CD4-positive, alpha-beta T cell (primary cell): Measurements from ENCODE around the gene FAM53B. TPM values are rescaled to one million over a fixed set of nuclear protein-coding genes. Genes with fewer than 3 reads are reported as not detected.
A peak's percentile ranks its signal among the peaks of the same experiment; 100 is the strongest.

Experiments used
- ATAC-seq: fragments of 200-7000 bp; cut with Tn5 transposase; one replicate; pipeline ENCODE4 v1.10.0; 2022; ENCODE audit warnings: mild to moderate bottlenecking; ENCODE audit not compliant: poor library complexity
- CTCF ChIA-PET: fragments of 350-600 bp; sonication (Branson Sonifier 250); formaldehyde crosslinking; loops from one replicate; lab custom pipeline; 2021; ENCODE audit warnings: antibody characterized with exemption, inconsistent platforms; lab: Charles Lee
- POLR2A ChIA-PET: fragments of 350-600 bp; sonication (Branson Sonifier 250); formaldehyde crosslinking; loops from one replicate; lab custom pipeline; 2021; ENCODE audit warnings: antibody characterized with exemption, inconsistent platforms; lab: Charles Lee
- DNase-seq, 14 experiments: peaks; one replicate each; pipeline ENCODE4 v3.0.0-alpha.2; 2013 to 2020; ENCODE audit warnings: mixed read lengths in 2 of 14
- H3K27ac ChIP-seq, 2 donors: one replicate each; pipeline versions ENCODE4 v1.5.1 to v1.7.0; 2013; ENCODE audit warnings: low read length in 2 of 2, low read depth in 1 of 2, mild to moderate bottlenecking in 1 of 2
- H3K27me3 ChIP-seq, 2 experiments: 1 replicate in 1 of 2; 2 replicates in 1 of 2; pipeline versions ENCODE4 v1.6.1 to v1.7.0; 2013; ENCODE audit warnings: low read length in 2 of 2, control low read depth in 1 of 2, mild to moderate bottlenecking in 1 of 2, moderate library complexity in 1 of 2; ENCODE audit not compliant: insufficient read depth in 2 of 2, control insufficient read depth in 1 of 2
- H3K36me3 ChIP-seq: one replicate; pipeline ENCODE4 v1.6.1; 2013; ENCODE audit warnings: low read length, control low read depth; ENCODE audit not compliant: insufficient read depth
- H3K4me1 ChIP-seq: one replicate; pipeline ENCODE4 v1.6.1; 2013; ENCODE audit warnings: low read length, control low read depth; ENCODE audit not compliant: insufficient read depth
- H3K4me3 ChIP-seq: one replicate; pipeline ENCODE4 v1.5.1; 2013; ENCODE audit warnings: mild to moderate bottlenecking, low read length, moderate library complexity
- H3K9me3 ChIP-seq, 2 experiments: 1 replicate in 1 of 2; 2 replicates in 1 of 2; pipeline versions ENCODE4 v1.6.1 to v1.7.0; 2013; ENCODE audit warnings: low read length in 2 of 2, mild to moderate bottlenecking in 2 of 2, control low read depth in 1 of 2, moderate library complexity in 1 of 2; ENCODE audit not compliant: control insufficient read depth in 1 of 2, insufficient read depth in 1 of 2
- H3K27ac Mint-ChIP-seq: one replicate; pipeline ENCODE4 v1.8.0; 2020; ENCODE audit warnings: mixed read lengths
- H3K27me3 Mint-ChIP-seq: one replicate; pipeline ENCODE4 v1.8.0; 2021; ENCODE audit warnings: mixed read lengths
- H3K36me3 Mint-ChIP-seq: one replicate; pipeline ENCODE4 v1.8.0; 2021; ENCODE audit warnings: low read depth, mixed read lengths
- H3K4me1 Mint-ChIP-seq: one replicate; pipeline ENCODE4 v1.8.0; 2021; ENCODE audit warnings: low read depth, mixed read lengths
- H3K4me3 Mint-ChIP-seq: one replicate; pipeline ENCODE4 v1.8.0; 2020; ENCODE audit warnings: mild to moderate bottlenecking, mixed read lengths
- H3K9me3 Mint-ChIP-seq: one replicate; pipeline ENCODE4 v1.8.0; 2020; ENCODE audit warnings: mixed read lengths
- intact Hi-C, 2 experiments: fragments of 100-400 bp; cut with DNase I in 1 of 2; cut with micrococcal nuclease in 1 of 2; formaldehyde crosslinking; loops; one replicate each; pipeline versions ENCODE4 v1.15.1 to v1.9.0; 2023 to 2025; cut with DNase I, micrococcal nuclease
- total RNA-seq, 174 experiments: library from RNA in 2 of 174; stranded (reverse) in 2 of 174; gene quantifications; one replicate each; pipeline ENCODE4 v1.2.3 and lab custom pipeline; 2021 to 2026
- TF ChIP-seq, protein P1 (sequence below): fragments of 200-600 bp; IDR thresholded peaks from one replicate; pipeline ENCODE4 v1.8.0; 2022; ENCODE audit warnings: antibody characterized with exemption, mild to moderate bottlenecking

The FAM53B gene
- total RNA-seq, 2 experiments from 2014 or later: 32.9 to 33.6 TPM

DNA sequence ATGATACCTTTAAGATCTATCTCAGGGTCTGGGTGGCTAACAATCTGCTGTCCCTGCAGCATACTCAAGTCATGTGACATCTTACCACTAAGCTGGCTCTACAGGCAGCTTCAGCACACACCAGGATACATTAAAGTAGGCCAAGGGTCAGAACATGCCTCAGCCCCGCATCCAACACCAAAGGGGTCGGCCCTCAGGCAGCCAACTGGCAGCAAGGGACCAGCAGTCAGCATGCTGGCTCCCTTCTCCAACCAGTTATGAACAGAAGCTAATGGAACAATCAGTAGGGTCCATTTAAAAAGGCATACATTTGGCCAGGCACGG, 37.1 kb downstream of the FAM53B start:
- Histone ChIP-seq H3K9me3 (no peaks in the 10 kb centered on the region), H3K4me3 (no peak overlapping the region), H3K36me3 (peaks cover 36% of the 10 kb centered on the region), H3K27me3 (no peaks in the 10 kb centered on the region), H3K4me1 (peaks cover 99% of the 10 kb centered on the region), H3K27ac (peak overlapping the region; percentile 3 to 71)
- ChIA-PET POLR2A (interaction anchor here (1.0 to 10.2 kb wide), 3 partner anchors 10 to 58 kb away, joined by 3 to 133 read pairs (median 10); no protein-coding TSS in a partner anchor), CTCF (interaction anchor here (3.5 to 4.5 kb wide), 3 partner anchors 12 to 38 kb away, joined by 22 to 28 read pairs (median 22); partner anchors contain the start of gene FAM53B)
- intact Hi-C loops: loop anchor here (2.0 to 5.0 kb wide), 2 partner anchors 34 to 35 kb away; partner anchors contain the start of gene FAM53B (in 1 of the 2)
- ATAC-seq: no peak
- Mint-ChIP-seq H3K4me1 (peaks cover 91% of the 10 kb centered on the region), H3K27ac (peak overlapping the region; percentile 91), H3K9me3 (no peaks in the 10 kb centered on the region), H3K27me3 (no peaks in the 10 kb centered on the region), H3K4me3 (no peak overlapping the region), H3K36me3 (peaks cover 49% of the 10 kb centered on the region)
- no peak for DNase-seq
- TF ChIP-seq, protein P1, sequence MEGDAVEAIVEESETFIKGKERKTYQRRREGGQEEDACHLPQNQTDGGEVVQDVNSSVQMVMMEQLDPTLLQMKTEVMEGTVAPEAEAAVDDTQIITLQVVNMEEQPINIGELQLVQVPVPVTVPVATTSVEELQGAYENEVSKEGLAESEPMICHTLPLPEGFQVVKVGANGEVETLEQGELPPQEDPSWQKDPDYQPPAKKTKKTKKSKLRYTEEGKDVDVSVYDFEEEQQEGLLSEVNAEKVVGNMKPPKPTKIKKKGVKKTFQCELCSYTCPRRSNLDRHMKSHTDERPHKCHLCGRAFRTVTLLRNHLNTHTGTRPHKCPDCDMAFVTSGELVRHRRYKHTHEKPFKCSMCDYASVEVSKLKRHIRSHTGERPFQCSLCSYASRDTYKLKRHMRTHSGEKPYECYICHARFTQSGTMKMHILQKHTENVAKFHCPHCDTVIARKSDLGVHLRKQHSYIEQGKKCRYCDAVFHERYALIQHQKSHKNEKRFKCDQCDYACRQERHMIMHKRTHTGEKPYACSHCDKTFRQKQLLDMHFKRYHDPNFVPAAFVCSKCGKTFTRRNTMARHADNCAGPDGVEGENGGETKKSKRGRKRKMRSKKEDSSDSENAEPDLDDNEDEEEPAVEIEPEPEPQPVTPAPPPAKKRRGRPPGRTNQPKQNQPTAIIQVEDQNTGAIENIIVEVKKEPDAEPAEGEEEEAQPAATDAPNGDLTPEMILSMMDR: no peak

DNA sequence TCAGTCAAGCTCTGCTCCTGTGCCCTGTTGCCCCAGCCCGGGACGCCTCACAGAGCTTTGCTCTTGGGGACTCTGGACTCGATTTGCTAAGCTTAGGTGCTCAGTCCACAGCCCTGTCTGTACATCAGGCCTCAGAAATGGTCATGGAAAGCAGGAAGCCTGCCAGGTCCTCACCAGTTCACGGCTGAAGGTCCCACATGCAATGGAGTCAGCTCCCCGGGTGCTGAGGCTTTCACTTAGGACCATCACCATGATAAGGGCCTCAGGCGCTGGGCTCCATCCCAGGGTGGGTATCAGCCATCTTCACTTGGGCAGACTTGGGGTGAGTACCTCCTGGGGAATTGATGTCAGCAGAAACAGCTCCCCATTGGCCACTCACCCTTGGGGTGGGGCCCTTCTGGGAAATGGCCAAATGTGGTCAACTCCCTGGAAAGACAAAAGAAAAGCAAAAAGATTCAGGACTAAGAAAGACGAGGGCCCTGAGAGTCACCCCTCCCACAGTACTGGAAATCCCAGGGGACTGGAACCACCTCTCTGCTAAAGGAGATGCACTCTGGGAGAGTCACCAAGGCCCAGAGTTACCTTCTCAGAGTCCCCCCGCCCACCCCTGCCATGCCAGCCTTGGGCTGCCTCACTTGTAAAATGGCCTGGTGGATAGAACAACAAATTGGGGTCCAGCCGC, 37.6 kb downstream of the FAM53B start:
- no peaks in the 10 kb centered on the region for H3K27me3 Mint-ChIP-seq
- Histone ChIP-seq H3K4me1 (peaks cover 100% of the 10 kb centered on the region), H3K27ac (peak overlapping the region; percentile 3 to 71), H3K27me3 (no peaks in the 10 kb centered on the region), H3K9me3 (no peaks in the 10 kb centered on the region), H3K36me3 (peaks cover 36% of the 10 kb centered on the region), H3K4me3 (no peak overlapping the region)
- DNase-seq (no peak), ATAC-seq (no peak)
- peak overlapping the region; percentile 91 for H3K27ac Mint-ChIP-seq
- no peaks in the 10 kb centered on the region for H3K9me3 Mint-ChIP-seq
- CTCF ChIA-PET: interaction anchor here (0.6 to 7.8 kb wide), 7 partner anchors 11 to 75 kb away, joined by 3 to 58 read pairs (median 5); partner anchors contain the start of gene FAM53B
- POLR2A ChIA-PET: interaction anchor here (0.8 to 10.2 kb wide), 6 partner anchors 9 to 47 kb away, joined by 3 to 133 read pairs (median 6); no protein-coding TSS in a partner anchor
- H3K36me3 Mint-ChIP-seq: peaks cover 52% of the 10 kb centered on the region
- no peak overlapping the region for H3K4me3 Mint-ChIP-seq
- intact Hi-C loops: loop anchor here (2.0 to 5.0 kb wide), 2 partner anchors 34 to 36 kb away; partner anchors contain the start of gene FAM53B (in 1 of the 2)
- peaks cover 96% of the 10 kb centered on the region for H3K4me1 Mint-ChIP-seq
- TF ChIP-seq, protein P1: no peak

DNA sequence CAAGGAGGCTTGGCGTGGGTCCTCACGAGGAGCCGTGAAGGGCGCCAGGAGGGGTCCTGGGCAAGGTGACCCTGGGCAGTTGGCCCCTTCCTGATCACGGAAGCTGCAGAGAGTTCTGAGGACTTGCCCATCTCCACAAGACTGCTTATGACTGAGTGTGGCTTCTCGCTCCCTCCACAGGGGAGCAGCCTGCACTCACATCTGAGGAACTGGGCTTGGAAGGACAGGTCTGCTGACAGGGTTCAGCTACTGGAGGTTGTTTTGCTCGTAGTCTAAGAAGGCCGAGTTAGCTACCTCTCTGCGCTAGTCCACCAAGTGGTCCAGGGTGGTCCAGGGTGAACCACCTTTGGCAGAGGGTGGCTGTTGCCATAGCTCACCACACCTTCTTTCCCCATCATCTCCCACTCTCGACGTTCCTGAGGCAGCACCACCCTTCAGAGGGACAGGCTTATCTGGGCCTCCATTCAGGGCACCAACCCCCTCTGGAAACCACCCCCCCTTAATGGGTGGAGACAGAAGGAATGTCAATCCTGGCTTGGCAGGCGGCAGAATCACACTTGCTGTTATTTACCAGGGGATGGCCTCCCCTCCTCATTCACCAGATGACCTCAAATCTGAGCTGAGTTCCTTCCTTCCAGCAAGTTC, 38.2 kb downstream of the FAM53B start:
- ATAC-seq: no peak
- Histone ChIP-seq H3K4me3 (no peak overlapping the region), H3K9me3 (no peaks in the 10 kb centered on the region), H3K27ac (peak overlapping the region; percentile 30 to 71), H3K36me3 (peaks cover 43% of the 10 kb centered on the region), H3K4me1 (peaks cover 100% of the 10 kb centered on the region), H3K27me3 (no peaks in the 10 kb centered on the region)
- no peak for DNase-seq
- Mint-ChIP-seq H3K27ac (peak overlapping the region; percentile 91), H3K27me3 (no peaks in the 10 kb centered on the region), H3K4me1 (peaks cover 99% of the 10 kb centered on the region), H3K36me3 (peaks cover 52% of the 10 kb centered on the region), H3K9me3 (no peaks in the 10 kb centered on the region), H3K4me3 (no peak overlapping the region)
- TF ChIP-seq, protein P1: no peak
- ChIA-PET POLR2A (interaction anchor here (0.8 to 10.2 kb wide), 7 partner anchors 9 to 46 kb away, joined by 3 to 133 read pairs (median 4); no protein-coding TSS in a partner anchor), CTCF (interaction anchor here (0.6 to 7.8 kb wide), 8 partner anchors 11 to 74 kb away, joined by 3 to 58 read pairs (median 4); partner anchors contain the start of gene FAM53B)
- intact Hi-C loops: loop anchor here (2.0 to 5.0 kb wide), 3 partner anchors 35 to 51 kb away; partner anchors contain the start of gene FAM53B (in 1 of the 2)
